HEK293T (cell line): ENCODE data around the gene ZNF329.

Experiments
- BHLHE40 ChIP-seq: fragments of 450-650 bp; IDR thresholded peaks from 2 replicates; pipeline ENCODE4 v1.6.1; 2016; ENCODE audit warnings: mild to moderate bottlenecking, moderate library complexity, borderline replicate concordance
- FOXM1 ChIP-seq: fragments of 450-650 bp; IDR thresholded peaks from 2 replicates; pipeline ENCODE4 v1.6.1; 2017; ENCODE audit warnings: mild to moderate bottlenecking, borderline replicate concordance
- HDGF ChIP-seq: fragments of 450-650 bp; IDR thresholded peaks from 2 replicates; pipeline ENCODE4 v1.6.1; 2017; ENCODE audit warnings: antibody characterized with exemption, borderline replicate concordance
- PKNOX1 ChIP-seq: fragments of 450-650 bp; IDR thresholded peaks from 2 replicates; pipeline ENCODE4 v1.6.1; 2016
- SP1 ChIP-seq: fragments of 450-650 bp; IDR thresholded peaks from 2 replicates; pipeline ENCODE4 v1.6.1; 2017
- SUZ12 ChIP-seq: fragments of 450-650 bp; IDR thresholded peaks from 2 replicates; pipeline ENCODE4 v1.6.1; 2016; ENCODE audit warnings: mild to moderate bottlenecking
- TARDBP ChIP-seq: fragments of 450-650 bp; IDR thresholded peaks from 2 replicates; pipeline ENCODE4 v1.6.1; 2016

GRCh38 chr19:58107778-58108545 is 42.6 kb downstream of the ZNF329 start:
- TF ChIP-seq HDGF (no peak), PKNOX1 (no peak), SP1 (no peak), BHLHE40 (no peak), FOXM1 (no peak), TARDBP (no peak), SUZ12 (no peak)
